Prostate gland (tissue), 2 donors: Measurements from ENCODE around the gene C8A. TPM values are rescaled to one million over a fixed set of nuclear protein-coding genes. Genes with fewer than 3 reads are reported as not detected.

Experiments
- DNase-seq: peaks from one replicate; pipeline ENCODE4 v3.0.0-alpha.2; 2019; ENCODE audit warnings: low spot score
- H3K27ac ChIP-seq, 2 donors: fragments of 200-600 bp; sonication (generic); 2 replicates each; pipeline ENCODE4 v1.5.1; 2017 to 2019
- H3K27me3 ChIP-seq: fragments of 200-600 bp; sonication (generic); replicated peaks from 2 replicates; pipeline ENCODE4 v1.5.1; 2019; ENCODE audit not compliant: insufficient read depth
- H3K36me3 ChIP-seq, 2 donors: fragments of 200-600 bp; sonication (generic); 1 replicate in 1 of 2; 2 replicates in 1 of 2; pipeline versions ENCODE4 v1.5.1 to v1.8.1; 2017 to 2019
- H3K4me1 ChIP-seq: fragments of 200-600 bp; sonication (generic); replicated peaks from 2 replicates; pipeline ENCODE4 v1.5.1; 2019
- H3K4me3 ChIP-seq, 2 donors: fragments of 200-600 bp; sonication (generic); 2 replicates each; pipeline ENCODE4 v1.5.1; 2017 to 2019
- H3K9me3 ChIP-seq: fragments of 200-600 bp; sonication (generic); 2 replicates; pipeline ENCODE4 v1.5.1; 2017
- POLR2A ChIP-seq: fragments of 450-650 bp; IDR thresholded peaks from one replicate; pipeline ENCODE4 v1.6.1; 2016; ENCODE audit warnings: antibody characterized with exemption, mild to moderate bottlenecking
- POLR2AphosphoS5 ChIP-seq: sonication (generic); formaldehyde crosslinking; IDR thresholded peaks from one replicate; pipeline ENCODE4 v1.6.1; 2017; ENCODE audit warnings: antibody characterized with exemption
- WGBS: methylation state at CpG from one replicate; pipeline ENCODE4 v1.1.5; 2018; 5-methylcytosine and 5-hydroxymethylcytosine counted together
- intact Hi-C: fragments of 100-400 bp; cut with DNase I; formaldehyde crosslinking; loops from one replicate; pipeline ENCODE4 v1.14.2; 2022
- total RNA-seq, 2 donors: library from RNA; depleted of rRNA; stranded (reverse); fragments of >200 nt; gene quantifications; one replicate each; pipeline ENCODE4 v1.1.0, GENCODE V29; 2016
- TF ChIP-seq, protein P1 (sequence below), 4 experiments: fragments of 200-600 bp in 2 of 4; fragments of 450-650 bp in 2 of 4; sonication (generic) in 2 of 4; IDR thresholded peaks; 1 replicate in 3 of 4; 2 replicates in 1 of 4; pipeline ENCODE4 v1.5.1; 2016 to 2019; ENCODE audit warnings: antibody characterized with exemption in 4 of 4, mild to moderate bottlenecking in 2 of 4, moderate library complexity in 2 of 4

Gene C8A
- total RNA-seq, 2 donors from 2014 or later, result not detected

DNA sequence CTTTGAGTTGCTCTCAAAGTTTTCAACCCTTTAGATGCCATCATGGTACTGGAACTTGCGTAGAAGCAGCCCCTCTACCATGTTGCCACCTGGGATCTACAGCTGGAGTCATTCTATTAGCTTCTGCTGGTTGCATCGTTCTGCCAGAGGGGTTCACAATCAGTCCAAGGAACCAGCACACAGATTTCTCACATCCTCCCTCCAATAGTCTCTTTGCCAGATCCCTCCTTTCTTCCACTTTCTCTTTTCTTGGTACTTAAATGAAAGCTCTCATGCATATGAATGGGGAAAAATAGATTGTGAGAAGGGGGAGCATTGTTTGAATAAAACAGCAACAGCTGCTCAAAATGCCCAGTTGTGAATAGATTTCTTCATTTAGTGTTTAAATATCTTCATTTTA, 4.2 kb upstream of the C8A start:
- H3K4me1 ChIP-seq, result no peaks in the 10 kb centered on the region
- 85% methylated on average over 2 of the region's 2 CpGs for WGBS
- TF ChIP-seq POLR2AphosphoS5, result no peak
- TF ChIP-seq, protein P1, sequence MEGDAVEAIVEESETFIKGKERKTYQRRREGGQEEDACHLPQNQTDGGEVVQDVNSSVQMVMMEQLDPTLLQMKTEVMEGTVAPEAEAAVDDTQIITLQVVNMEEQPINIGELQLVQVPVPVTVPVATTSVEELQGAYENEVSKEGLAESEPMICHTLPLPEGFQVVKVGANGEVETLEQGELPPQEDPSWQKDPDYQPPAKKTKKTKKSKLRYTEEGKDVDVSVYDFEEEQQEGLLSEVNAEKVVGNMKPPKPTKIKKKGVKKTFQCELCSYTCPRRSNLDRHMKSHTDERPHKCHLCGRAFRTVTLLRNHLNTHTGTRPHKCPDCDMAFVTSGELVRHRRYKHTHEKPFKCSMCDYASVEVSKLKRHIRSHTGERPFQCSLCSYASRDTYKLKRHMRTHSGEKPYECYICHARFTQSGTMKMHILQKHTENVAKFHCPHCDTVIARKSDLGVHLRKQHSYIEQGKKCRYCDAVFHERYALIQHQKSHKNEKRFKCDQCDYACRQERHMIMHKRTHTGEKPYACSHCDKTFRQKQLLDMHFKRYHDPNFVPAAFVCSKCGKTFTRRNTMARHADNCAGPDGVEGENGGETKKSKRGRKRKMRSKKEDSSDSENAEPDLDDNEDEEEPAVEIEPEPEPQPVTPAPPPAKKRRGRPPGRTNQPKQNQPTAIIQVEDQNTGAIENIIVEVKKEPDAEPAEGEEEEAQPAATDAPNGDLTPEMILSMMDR (IDR thresholded peaks at IDR 0.05), result no peak
- TF ChIP-seq POLR2A, result no peak

DNA sequence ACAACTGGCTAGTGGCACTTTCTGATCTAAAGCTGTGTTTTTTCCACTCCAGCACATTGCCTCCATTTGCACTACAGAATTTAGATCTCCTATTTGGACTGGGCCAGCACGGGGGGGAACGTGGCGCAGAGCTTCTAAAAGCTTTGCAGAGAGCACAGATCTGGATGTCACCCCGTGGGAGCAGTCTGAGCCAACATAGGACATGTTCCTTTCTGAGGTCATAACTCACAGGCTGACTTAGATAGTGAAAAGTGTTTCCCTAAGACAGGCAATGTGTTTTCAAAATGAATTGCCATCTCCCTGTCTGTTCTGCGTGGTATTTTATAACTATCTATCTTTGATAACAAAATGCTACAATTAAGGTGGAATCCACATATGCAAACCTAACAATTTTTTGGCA, 3.7 kb upstream of the C8A start:
- TF ChIP-seq POLR2A, result no peak
- TF ChIP-seq POLR2AphosphoS5, result no peak
- TF ChIP-seq, protein P1 (IDR thresholded peaks at IDR 0.05), result no peak
- 90% methylated on average over 5 of the region's 5 CpGs for WGBS
- H3K4me1 ChIP-seq, result no peaks in the 10 kb centered on the region
- H3K9me3 ChIP-seq, result no peaks in the 10 kb centered on the region
- H3K27ac ChIP-seq, result no peak overlapping the region
- no peaks in the 10 kb centered on the region for H3K27me3 ChIP-seq
- intact Hi-C loops, result no loop called here
- H3K36me3 ChIP-seq, result no peaks in the 10 kb centered on the region
- DNase-seq, result no peak
- no peak overlapping the region for H3K4me3 ChIP-seq

More for the DNA sequence above, 4.2 kb upstream of the C8A start:
- Histone ChIP-seq H3K9me3 (no peaks in the 10 kb centered on the region), H3K4me3 (no peak overlapping the region), H3K36me3 (no peaks in the 10 kb centered on the region), H3K27ac (no peak overlapping the region), H3K27me3 (no peaks in the 10 kb centered on the region)
- no peak for DNase-seq
- intact Hi-C loops, result no loop called here

DNA sequence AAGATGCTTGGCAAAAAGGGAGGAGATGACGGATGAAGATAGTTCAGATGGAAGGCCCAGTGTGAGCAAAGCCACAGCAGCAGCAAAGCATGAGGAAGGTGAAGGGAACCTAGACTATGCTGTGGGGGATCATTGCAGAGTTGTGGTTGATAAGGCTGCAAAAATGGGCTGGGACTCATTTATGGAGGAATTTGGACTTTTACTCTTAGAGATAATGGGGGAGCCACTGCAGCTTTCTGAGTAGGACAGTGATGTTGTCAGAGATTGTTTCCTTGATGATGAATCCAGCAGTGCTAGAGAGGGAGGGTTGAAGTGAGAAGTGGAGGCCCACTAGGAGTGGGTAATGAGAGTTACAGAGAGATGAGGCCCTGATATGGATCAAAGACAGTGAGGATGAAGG, 2.1 kb upstream of the C8A start:
- WGBS, result 100% methylated on average over 1 of the region's 1 CpG
- Histone ChIP-seq H3K9me3 (no peaks in the 10 kb centered on the region), H3K27me3 (no peaks in the 10 kb centered on the region), H3K4me3 (no peak overlapping the region), H3K27ac (no peak overlapping the region), H3K36me3 (no peaks in the 10 kb centered on the region), H3K4me1 (no peaks in the 10 kb centered on the region)
- no peak for TF ChIP-seq POLR2AphosphoS5
- TF ChIP-seq, protein P1 (IDR thresholded peaks at IDR 0.05), result no peak
- TF ChIP-seq POLR2A, result no peak
- intact Hi-C loops, result no loop called here
- DNase-seq, result no peak

DNA sequence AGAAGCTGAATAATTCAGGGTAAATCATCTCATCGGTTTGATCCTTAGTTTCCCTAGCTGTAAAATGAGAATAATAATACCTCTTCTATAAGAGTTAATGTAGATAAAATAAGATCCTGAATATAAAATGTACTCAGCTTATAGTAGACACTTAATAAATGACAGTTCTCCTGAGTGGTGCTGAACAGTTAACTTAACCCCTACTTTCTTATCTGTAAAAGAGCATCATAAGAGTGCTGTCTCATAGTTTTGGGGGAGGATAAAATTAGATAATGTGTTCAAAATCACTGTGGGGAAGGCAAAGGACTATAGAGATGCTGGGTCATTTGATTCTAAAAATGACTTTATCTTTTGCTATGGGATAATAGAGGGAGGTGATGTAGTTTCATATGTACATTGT, 593 bp downstream of the C8A start:
- no peaks in the 10 kb centered on the region for H3K4me1 ChIP-seq

DNA sequence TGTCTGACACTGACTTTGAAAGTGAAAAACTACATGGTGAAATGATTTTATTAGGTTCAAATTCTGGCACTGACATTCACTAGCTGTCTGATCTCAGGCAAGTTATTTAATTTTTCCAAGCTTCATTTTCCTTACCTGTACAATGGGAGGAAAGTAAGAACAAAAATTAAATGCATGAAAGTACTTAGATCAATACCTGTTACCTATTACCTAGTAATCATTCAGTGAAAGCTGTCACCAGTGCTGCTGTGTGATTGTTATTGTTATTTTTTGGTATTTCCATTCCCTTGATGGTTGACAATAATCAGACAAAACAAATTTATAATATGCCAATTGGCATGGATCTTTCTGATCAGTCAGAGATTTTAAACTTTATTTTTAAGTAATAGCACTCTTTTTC, 1.6 kb downstream of the C8A start:
- no peak overlapping the region for H3K4me3 ChIP-seq
- no peaks in the 10 kb centered on the region for H3K27me3 ChIP-seq
- no peaks in the 10 kb centered on the region for H3K9me3 ChIP-seq
- H3K27ac ChIP-seq, result no peak overlapping the region
- H3K4me1 ChIP-seq, result no peaks in the 10 kb centered on the region
- TF ChIP-seq, protein P1 (IDR thresholded peaks at IDR 0.05), result no peak
- TF ChIP-seq POLR2AphosphoS5, result no peak
- no peaks in the 10 kb centered on the region for H3K36me3 ChIP-seq
- intact Hi-C loops, result no loop called here
- DNase-seq, result no peak

More for the DNA sequence above, 593 bp downstream of the C8A start:
- Histone ChIP-seq H3K36me3 (no peaks in the 10 kb centered on the region), H3K27ac (no peak overlapping the region), H3K9me3 (no peaks in the 10 kb centered on the region), H3K4me3 (no peak overlapping the region), H3K27me3 (no peaks in the 10 kb centered on the region)
- DNase-seq, result no peak
- intact Hi-C loops, result no loop called here
- WGBS, result 52% methylated on average over 1 of the region's 1 CpG
- TF ChIP-seq POLR2AphosphoS5, result no peak
- TF ChIP-seq, protein P1 (IDR thresholded peaks at IDR 0.05), result no peak
- TF ChIP-seq POLR2A, result no peak
